Calu3 (cell line): ENCODE results near the gene RNF151. TPM values are rescaled to one million over a fixed set of nuclear protein-coding genes. Genes with fewer than 3 reads are reported as not detected.

Experiments used
- BruUV-seq: library from RNA; stranded (reverse); fragments of 400-500 nt; replicated peaks from 2 replicates; lab custom pipeline; 2021; lab: Mats Ljungman, UMichigan
- CTCF ChIA-PET: fragments of 300-600 bp; sonication (Branson Sonifier 250); formaldehyde crosslinking; loops from one replicate; lab custom pipeline; 2022; ENCODE audit warnings: antibody characterized with exemption; lab: Charles Lee
- DNase-seq: peaks from one replicate; pipeline ENCODE4 v3.0.0; 2022
- H3K27ac Mint-ChIP-seq: one replicate; pipeline ENCODE4 v1.8.0; 2022; ENCODE audit warnings: mixed read lengths; ENCODE audit not compliant: unreplicated experiment
- H3K27me3 Mint-ChIP-seq: one replicate; pipeline ENCODE4 v1.8.0; 2022; ENCODE audit warnings: mixed read lengths; ENCODE audit not compliant: unreplicated experiment
- H3K36me3 Mint-ChIP-seq: one replicate; pipeline ENCODE4 v1.8.0; 2022; ENCODE audit warnings: mild to moderate bottlenecking, moderate library complexity, mixed read lengths; ENCODE audit not compliant: insufficient read depth, unreplicated experiment
- H3K4me1 Mint-ChIP-seq: one replicate; pipeline ENCODE4 v1.8.0; 2022; ENCODE audit warnings: mild to moderate bottlenecking, low read depth, mixed read lengths; ENCODE audit not compliant: unreplicated experiment
- H3K4me3 Mint-ChIP-seq: one replicate; pipeline ENCODE4 v1.8.0; 2022; ENCODE audit warnings: mild to moderate bottlenecking, low read depth, moderate library complexity, mixed read lengths; ENCODE audit not compliant: unreplicated experiment
- H3K9me3 Mint-ChIP-seq: one replicate; pipeline ENCODE4 v1.8.0; 2022; ENCODE audit warnings: low read depth, mixed read lengths; ENCODE audit not compliant: unreplicated experiment
- intact Hi-C: fragments of 100-400 bp; cut with micrococcal nuclease; formaldehyde crosslinking; loops from one replicate; pipeline ENCODE4 v1.10.0; 2022; ENCODE audit not compliant: unreplicated experiment
- total RNA-seq: library from RNA; stranded (reverse); gene quantifications from 2 replicates; pipeline ENCODE4 v1.2.3, GENCODE V29; 2022
- TF ChIP-seq, protein P1 (sequence below): fragments of 200-600 bp; IDR thresholded peaks from one replicate; pipeline ENCODE4 v1.8.0; 2022; ENCODE audit warnings: antibody characterized with exemption; ENCODE audit not compliant: unreplicated experiment

Gene RNF151
- total RNA-seq, 1 experiment from 2014 or later: not detected

DNA sequence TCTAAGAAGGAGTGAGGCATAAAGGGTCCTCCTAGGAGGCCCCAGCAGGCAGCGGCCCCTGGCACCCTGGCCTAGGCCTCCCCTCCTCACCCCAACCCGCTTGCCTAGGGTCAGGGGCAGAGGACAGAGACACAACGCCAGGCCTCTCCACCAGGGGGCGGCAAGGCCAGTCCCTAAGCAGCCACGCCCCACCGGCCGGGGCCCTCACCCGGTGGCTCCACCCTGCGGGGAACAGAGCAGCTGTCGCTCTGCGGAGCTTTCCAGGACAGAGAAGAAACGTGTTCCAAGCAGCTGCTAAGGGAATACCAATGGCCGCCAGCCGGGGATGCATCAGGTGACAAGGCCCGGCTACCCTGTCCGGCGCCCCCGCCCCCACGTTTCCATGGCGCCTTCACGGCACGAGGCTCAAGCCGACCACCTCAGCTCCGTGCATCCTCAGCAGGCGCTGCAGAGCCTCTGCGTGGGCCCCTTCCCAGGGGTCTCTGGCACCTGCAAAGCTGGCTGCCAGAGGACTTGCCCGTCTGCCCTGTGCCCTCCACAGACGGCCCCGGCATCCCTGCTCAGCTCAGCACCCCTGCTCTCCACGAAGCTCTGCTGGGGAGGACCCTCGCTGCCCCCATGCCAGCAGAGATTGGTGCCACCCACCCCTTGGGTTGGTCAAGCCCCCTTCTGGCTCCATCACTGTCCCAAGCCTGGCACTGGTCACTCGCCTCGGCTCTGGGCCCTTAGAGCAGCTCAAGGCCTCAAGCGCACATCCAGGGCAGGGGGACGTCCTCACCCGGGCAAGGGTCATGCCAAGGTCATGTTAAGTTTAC lies 37.4 kb downstream of the RNF151 start:
- Mint-ChIP-seq H3K9me3 (no peaks in the 10 kb centered on the region), H3K4me1 (peaks cover 38% of the 10 kb centered on the region), H3K27me3 (no peaks in the 10 kb centered on the region), H3K36me3 (peaks cover 42% of the 10 kb centered on the region), H3K27ac (no peak overlapping the region), H3K4me3 (peak overlapping the region; percentile 17)
- TF ChIP-seq, protein P1, sequence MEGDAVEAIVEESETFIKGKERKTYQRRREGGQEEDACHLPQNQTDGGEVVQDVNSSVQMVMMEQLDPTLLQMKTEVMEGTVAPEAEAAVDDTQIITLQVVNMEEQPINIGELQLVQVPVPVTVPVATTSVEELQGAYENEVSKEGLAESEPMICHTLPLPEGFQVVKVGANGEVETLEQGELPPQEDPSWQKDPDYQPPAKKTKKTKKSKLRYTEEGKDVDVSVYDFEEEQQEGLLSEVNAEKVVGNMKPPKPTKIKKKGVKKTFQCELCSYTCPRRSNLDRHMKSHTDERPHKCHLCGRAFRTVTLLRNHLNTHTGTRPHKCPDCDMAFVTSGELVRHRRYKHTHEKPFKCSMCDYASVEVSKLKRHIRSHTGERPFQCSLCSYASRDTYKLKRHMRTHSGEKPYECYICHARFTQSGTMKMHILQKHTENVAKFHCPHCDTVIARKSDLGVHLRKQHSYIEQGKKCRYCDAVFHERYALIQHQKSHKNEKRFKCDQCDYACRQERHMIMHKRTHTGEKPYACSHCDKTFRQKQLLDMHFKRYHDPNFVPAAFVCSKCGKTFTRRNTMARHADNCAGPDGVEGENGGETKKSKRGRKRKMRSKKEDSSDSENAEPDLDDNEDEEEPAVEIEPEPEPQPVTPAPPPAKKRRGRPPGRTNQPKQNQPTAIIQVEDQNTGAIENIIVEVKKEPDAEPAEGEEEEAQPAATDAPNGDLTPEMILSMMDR: peak; percentile 97
- BruUV-seq: no TSS peak
- peak; percentile 97 for DNase-seq
- intact Hi-C loops: no loop called here
- CTCF ChIA-PET: interaction anchor here (0.6 to 2.0 kb wide), 11 partner anchors 8 to 149 kb away, joined by 3 to 11 read pairs (median 4); partner anchors contain the start of genes PKD1 and TBL3

DNA sequence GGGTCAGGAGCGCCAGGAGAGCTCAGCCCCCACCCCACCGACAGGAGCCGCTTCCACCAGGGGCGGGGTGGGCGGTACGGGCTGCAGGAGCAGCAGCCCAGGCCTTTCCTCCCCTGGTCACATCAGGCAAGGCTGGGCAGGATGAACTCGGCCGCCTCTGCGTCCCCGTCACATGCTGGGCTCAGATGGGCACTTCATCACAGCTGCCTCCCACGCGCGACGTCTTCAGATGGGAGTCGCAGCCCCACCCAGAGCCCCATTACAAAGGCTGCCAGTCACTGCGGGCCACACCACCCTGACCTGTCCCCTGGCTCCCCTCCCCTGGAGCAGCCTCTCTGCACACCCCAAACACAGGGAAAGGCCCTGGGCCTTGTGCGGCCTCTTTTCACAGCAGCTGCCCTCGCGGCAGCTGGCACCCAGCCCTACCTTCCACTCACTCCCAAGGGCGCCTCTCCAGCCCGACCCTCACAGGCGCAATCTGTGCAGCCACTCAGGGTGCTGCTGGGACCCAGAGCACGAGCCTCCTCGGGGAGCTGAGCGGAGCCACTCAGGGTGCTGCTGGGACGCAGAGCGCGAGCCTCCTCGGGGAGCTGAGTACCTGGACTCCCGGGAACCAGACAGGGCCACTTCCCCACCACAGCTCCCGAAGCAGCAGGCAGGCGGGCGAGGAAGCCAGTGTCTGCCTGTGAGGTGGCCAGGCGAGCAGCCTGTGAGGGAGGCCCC lies 38.3 kb downstream of the RNF151 start:
- H3K4me1 Mint-ChIP-seq: peaks cover 38% of the 10 kb centered on the region
- no peak for DNase-seq
- intact Hi-C loops: no loop called here
- H3K27me3 Mint-ChIP-seq: no peaks in the 10 kb centered on the region
- peak overlapping the region; percentile 10 for H3K4me3 Mint-ChIP-seq
- no peaks in the 10 kb centered on the region for H3K9me3 Mint-ChIP-seq
- no peak overlapping the region for H3K27ac Mint-ChIP-seq
- CTCF ChIA-PET: interaction anchor here (1.6 kb wide), 1 partner anchor 136 kb away, joined by 11 read pairs; no protein-coding TSS in a partner anchor
- BruUV-seq: no TSS peak
- peaks cover 51% of the 10 kb centered on the region for H3K36me3 Mint-ChIP-seq
- TF ChIP-seq, protein P1: no peak

DNA sequence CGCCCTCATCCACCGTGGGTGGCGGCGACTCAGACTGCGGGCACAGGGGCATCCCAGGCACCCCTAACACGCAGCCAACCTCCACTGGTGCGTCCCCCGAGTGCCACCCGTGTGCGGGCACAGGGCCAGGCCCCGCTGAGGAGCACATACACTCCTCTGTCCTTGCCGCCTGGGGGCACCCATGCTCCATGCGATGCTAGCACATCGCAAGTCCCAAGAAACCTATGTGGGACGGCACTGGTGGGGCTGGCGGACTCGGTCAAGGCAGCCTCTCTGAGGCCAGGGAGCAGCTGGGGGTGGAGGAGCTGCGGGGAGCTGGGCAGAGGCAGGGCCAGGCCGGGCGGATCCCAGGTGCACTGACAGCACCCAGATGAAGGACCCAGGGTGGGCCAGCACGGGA lies 39.0 kb downstream of the RNF151 start:
- intact Hi-C loops: no loop called here
- no TSS peak for BruUV-seq
- CTCF ChIA-PET: no interaction called here
- H3K36me3 Mint-ChIP-seq: peaks cover 53% of the 10 kb centered on the region
- peak overlapping the region; percentile 10 for H3K27ac Mint-ChIP-seq
- DNase-seq: no peak
- H3K4me1 Mint-ChIP-seq: peaks cover 38% of the 10 kb centered on the region
- H3K27me3 Mint-ChIP-seq: no peaks in the 10 kb centered on the region
- H3K4me3 Mint-ChIP-seq: peak overlapping the region; percentile 89
- TF ChIP-seq, protein P1: no peak
- H3K9me3 Mint-ChIP-seq: no peaks in the 10 kb centered on the region

DNA sequence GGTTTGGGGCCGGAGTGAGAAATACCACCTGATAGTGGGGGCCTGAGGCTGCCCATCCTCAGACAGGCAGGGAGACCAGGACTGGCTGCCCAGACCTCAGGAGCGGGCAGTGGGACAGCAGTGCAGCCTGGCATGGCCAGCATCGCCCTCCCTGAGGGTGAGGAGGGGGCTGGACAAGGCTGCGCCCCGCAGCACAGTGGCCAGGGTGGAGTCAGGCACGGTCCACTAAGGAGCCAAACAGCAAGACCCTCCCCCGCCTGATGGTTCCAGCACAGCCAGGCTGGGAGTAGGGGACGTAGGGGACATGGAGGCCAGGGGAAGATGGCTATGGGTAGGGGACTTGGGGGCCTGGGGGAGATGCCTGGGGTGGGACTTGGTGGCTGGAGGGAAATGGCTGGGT lies 39.7 kb downstream of the RNF151 start:
- TF ChIP-seq, protein P1: no peak
- intact Hi-C loops: no loop called here
- Mint-ChIP-seq H3K4me1 (peaks cover 38% of the 10 kb centered on the region), H3K9me3 (no peaks in the 10 kb centered on the region), H3K27ac (peak overlapping the region; percentile 10), H3K4me3 (peak overlapping the region; percentile 89), H3K36me3 (peaks cover 48% of the 10 kb centered on the region), H3K27me3 (no peaks in the 10 kb centered on the region)
- no TSS peak for BruUV-seq
- DNase-seq: no peak
- CTCF ChIA-PET: no interaction called here
